HEK293 (cell line): ENCODE data around the gene PIEZO1.

Experiments
- CTCF ChIA-PET: fragments of 350-600 bp; formaldehyde crosslinking; extraction: SDS; loops from one replicate; lab custom pipeline; 2021; ENCODE audit warnings: antibody characterized with exemption; lab: Yijun Ruan, JAX
- POLR2A ChIA-PET: fragments of 300-600 bp; formaldehyde crosslinking; extraction: SDS; loops from one replicate; lab custom pipeline; 2020; ENCODE audit warnings: antibody characterized with exemption, inconsistent platforms; lab: Yijun Ruan, JAX
- H3K27ac ChIP-seq: fragments of 200-500 bp; sonication (Bioruptor generic); 2 replicates; pipeline ENCODE4 v1.5.1; 2014; ENCODE audit warnings: low read depth, low read length, control low read depth, inconsistent platforms; ENCODE audit errors: extremely low read depth
- H3K36me3 ChIP-seq, 2 experiments: fragments of 200-500 bp in 1 of 2; sonication (Bioruptor generic) in 1 of 2; 1 replicate in 1 of 2; 2 replicates in 1 of 2; pipeline ENCODE4 v1.5.1; 2014 to 2017; ENCODE audit warnings: inconsistent platforms in 2 of 2, low read length in 2 of 2; ENCODE audit not compliant: control insufficient read depth in 2 of 2, insufficient read depth in 1 of 2
- H3K4me1 ChIP-seq: fragments of 200-500 bp; sonication (Bioruptor generic); 2 replicates; pipeline ENCODE4 v1.5.1; 2014; ENCODE audit warnings: mild to moderate bottlenecking, low read length, inconsistent platforms; ENCODE audit not compliant: control insufficient read depth, insufficient read depth
- H3K4me3 ChIP-seq: 2 replicates; pipeline ENCODE4 v1.5.1; 2011; ENCODE audit warnings: low read depth, mild to moderate bottlenecking, control low read depth, low read length, moderate library complexity
- H3K9me3 ChIP-seq: fragments of 200-500 bp; sonication (Bioruptor generic); 2 replicates; pipeline ENCODE4 v1.5.1; 2014; ENCODE audit warnings: low read depth, low read length, inconsistent platforms; ENCODE audit not compliant: control insufficient read depth, insufficient read depth
- KLF9 ChIP-seq: fragments of 450-650 bp; formaldehyde crosslinking; IDR thresholded peaks from 2 replicates; pipeline ENCODE4 v1.5.1; 2016; ENCODE audit warnings: missing biosample characterization, missing genetic modification characterization, low read depth
- SCRT2 ChIP-seq: fragments of 450-650 bp; formaldehyde crosslinking; IDR thresholded peaks from 2 replicates; pipeline ENCODE4 v1.5.1; 2016; ENCODE audit warnings: missing biosample characterization, missing genetic modification characterization
- ZNF10 ChIP-seq: fragments of 450-650 bp; formaldehyde crosslinking; IDR thresholded peaks from 2 replicates; pipeline ENCODE4 v1.5.1; 2017; ENCODE audit warnings: missing biosample characterization, missing genetic modification characterization
- ZNF112 ChIP-seq: fragments of 450-650 bp; formaldehyde crosslinking; IDR thresholded peaks from 2 replicates; pipeline ENCODE4 v1.5.0; 2017; ENCODE audit warnings: missing biosample characterization, missing genetic modification characterization
- ZNF157 ChIP-seq: fragments of 450-650 bp; formaldehyde crosslinking; IDR thresholded peaks from 2 replicates; pipeline ENCODE4 v1.5.1; 2016; ENCODE audit warnings: missing biosample characterization, missing genetic modification characterization
- ZNF18 ChIP-seq: fragments of 450-650 bp; formaldehyde crosslinking; IDR thresholded peaks from 2 replicates; pipeline ENCODE4 v1.5.1; 2016; ENCODE audit warnings: missing biosample characterization, missing genetic modification characterization
- ZNF211 ChIP-seq: fragments of 450-650 bp; formaldehyde crosslinking; IDR thresholded peaks from 2 replicates; pipeline ENCODE4 v1.5.1; 2016; ENCODE audit warnings: low read depth, missing biosample characterization, missing genetic modification characterization
- ZNF302 ChIP-seq: fragments of 450-650 bp; formaldehyde crosslinking; IDR thresholded peaks from 2 replicates; pipeline ENCODE4 v1.5.1; 2016; ENCODE audit warnings: missing biosample characterization, missing genetic modification characterization, low read depth
- ZNF335 ChIP-seq: fragments of 450-650 bp; formaldehyde crosslinking; conservative IDR thresholded peaks from 2 replicates; pipeline ENCODE4 v1.5.1; 2016; ENCODE audit warnings: missing biosample characterization, missing genetic modification characterization
- ZNF354C ChIP-seq: fragments of 450-650 bp; formaldehyde crosslinking; IDR thresholded peaks from 2 replicates; pipeline ENCODE4 v1.5.1; 2016; ENCODE audit warnings: missing biosample characterization, missing genetic modification characterization, low read depth, borderline replicate concordance
- ZNF521 ChIP-seq: fragments of 450-650 bp; formaldehyde crosslinking; IDR thresholded peaks from 2 replicates; pipeline ENCODE4 v1.5.1; 2017; ENCODE audit warnings: missing biosample characterization, mild to moderate bottlenecking, missing genetic modification characterization
- ZNF600 ChIP-seq: fragments of 450-650 bp; formaldehyde crosslinking; IDR thresholded peaks from 2 replicates; pipeline ENCODE4 v1.5.1; 2016; ENCODE audit warnings: missing biosample characterization, missing genetic modification characterization
- ZNF670 ChIP-seq: fragments of 450-650 bp; formaldehyde crosslinking; IDR thresholded peaks from 2 replicates; pipeline ENCODE4 v1.5.1; 2016; ENCODE audit warnings: missing biosample characterization, missing genetic modification characterization, low read depth
- ZSCAN30 ChIP-seq: fragments of 450-650 bp; IDR thresholded peaks from 2 replicates; pipeline ENCODE4 v1.5.1; 2018; ENCODE audit warnings: missing biosample characterization, mild to moderate bottlenecking, missing genetic modification characterization, moderate library complexity
- TF ChIP-seq, protein P1 (sequence below): fragments of 450-650 bp; formaldehyde crosslinking; conservative IDR thresholded peaks from 2 replicates; pipeline ENCODE4 v1.5.1; 2016; ENCODE audit warnings: low read depth, missing biosample characterization, missing genetic modification characterization
- TF ChIP-seq, protein P2 (sequence below): fragments of 450-650 bp; formaldehyde crosslinking; IDR thresholded peaks from 2 replicates; pipeline ENCODE4 v1.5.0; 2017; ENCODE audit warnings: missing biosample characterization, missing genetic modification characterization, borderline replicate concordance
- TF ChIP-seq, protein P3 (sequence below): fragments of 450-650 bp; formaldehyde crosslinking; IDR thresholded peaks from 2 replicates; pipeline ENCODE4 v1.5.1; 2016; ENCODE audit warnings: missing biosample characterization, missing genetic modification characterization

Gene PIEZO1

GRCh38 chr16:88783391-88784073 is 1.5 kb downstream of the PIEZO1 start (continued):
- TF ChIP-seq, protein P1, sequence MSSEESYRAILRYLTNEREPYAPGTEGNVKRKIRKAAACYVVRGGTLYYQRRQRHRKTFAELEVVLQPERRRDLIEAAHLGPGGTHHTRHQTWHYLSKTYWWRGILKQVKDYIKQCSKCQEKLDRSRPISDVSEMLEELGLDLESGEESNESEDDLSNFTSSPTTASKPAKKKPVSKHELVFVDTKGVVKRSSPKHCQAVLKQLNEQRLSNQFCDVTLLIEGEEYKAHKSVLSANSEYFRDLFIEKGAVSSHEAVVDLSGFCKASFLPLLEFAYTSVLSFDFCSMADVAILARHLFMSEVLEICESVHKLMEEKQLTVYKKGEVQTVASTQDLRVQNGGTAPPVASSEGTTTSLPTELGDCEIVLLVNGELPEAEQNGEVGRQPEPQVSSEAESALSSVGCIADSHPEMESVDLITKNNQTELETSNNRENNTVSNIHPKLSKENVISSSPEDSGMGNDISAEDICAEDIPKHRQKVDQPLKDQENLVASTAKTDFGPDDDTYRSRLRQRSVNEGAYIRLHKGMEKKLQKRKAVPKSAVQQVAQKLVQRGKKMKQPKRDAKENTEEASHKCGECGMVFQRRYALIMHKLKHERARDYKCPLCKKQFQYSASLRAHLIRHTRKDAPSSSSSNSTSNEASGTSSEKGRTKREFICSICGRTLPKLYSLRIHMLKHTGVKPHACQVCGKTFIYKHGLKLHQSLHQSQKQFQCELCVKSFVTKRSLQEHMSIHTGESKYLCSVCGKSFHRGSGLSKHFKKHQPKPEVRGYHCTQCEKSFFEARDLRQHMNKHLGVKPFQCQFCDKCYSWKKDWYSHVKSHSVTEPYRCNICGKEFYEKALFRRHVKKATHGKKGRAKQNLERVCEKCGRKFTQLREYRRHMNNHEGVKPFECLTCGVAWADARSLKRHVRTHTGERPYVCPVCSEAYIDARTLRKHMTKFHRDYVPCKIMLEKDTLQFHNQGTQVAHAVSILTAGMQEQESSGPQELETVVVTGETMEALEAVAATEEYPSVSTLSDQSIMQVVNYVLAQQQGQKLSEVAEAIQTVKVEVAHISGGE (tag by site-specific recombination), result peak; percentile 94
- TF ChIP-seq ZNF354C (tag by site-specific recombination) (no peak), ZNF335 (tag by site-specific recombination) (peak; percentile 32), KLF9 (tag by site-specific recombination) (no peak), ZNF211 (no peak), ZNF521 (tag by site-specific recombination) (no peak), ZNF18 (peak; percentile 77; the same call in 1 of the 2 replicates)

DNA sequence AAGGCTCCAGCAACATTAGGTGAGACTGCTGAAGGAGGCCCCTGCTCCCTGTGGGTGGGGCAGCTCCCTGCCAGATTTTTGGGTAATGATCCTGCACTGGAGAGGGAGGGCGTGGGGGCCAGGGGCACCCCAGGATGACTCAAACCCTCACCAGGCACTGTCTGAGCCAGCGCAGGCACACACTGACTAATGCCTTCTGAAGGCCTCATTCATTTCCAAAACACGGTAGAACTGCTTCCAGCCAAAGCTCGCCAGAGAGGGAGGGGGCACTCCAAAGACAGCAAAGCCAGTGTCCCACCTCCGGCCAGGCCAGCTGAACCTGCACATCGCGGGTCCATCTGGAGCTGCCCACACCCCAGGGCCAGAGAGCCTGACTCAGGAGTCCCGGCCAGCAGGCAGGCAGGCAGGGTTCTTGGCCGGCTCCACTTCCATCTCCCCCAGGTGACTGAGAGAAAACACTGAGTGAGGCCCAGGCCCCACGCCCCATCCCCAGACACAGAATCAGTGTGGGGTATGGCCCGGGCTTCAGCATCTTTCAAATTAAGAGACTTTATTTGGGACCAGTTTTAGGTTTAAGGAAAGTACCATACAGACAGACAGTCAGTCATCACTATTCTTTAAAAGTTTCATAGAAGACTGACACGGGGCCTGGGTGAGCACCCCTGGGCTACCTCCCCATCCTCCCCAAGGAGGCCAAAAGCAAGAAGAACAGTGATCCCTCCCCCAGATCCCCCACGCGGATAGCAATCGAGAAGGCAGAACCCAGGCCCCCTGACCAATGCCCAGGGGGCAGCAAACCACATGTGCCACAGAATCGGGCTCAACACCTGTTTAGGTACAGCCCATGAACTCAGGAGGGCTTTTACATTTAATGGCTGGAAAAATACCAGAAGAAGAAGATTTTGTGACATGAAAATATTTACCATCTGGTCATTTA is 2.3 kb downstream of the PIEZO1 start:
- Histone ChIP-seq H3K4me1 (peaks cover 29% of the 10 kb centered on the region), H3K9me3 (no peaks in the 10 kb centered on the region), H3K4me3 (no peak overlapping the region; the same call in 1 of the 2 replicates), H3K27ac (peak overlapping the region; percentile 76; the same call in 1 of the 2 replicates), H3K36me3 (no peaks in the 10 kb centered on the region)
- CTCF ChIA-PET, result interaction anchor here (0.6 to 3.3 kb wide), 8 partner anchors 10 to 40 kb away, joined by 3 to 16 read pairs (median 5); no protein-coding TSS in a partner anchor
- POLR2A ChIA-PET, result interaction anchor here (1.2 to 6.7 kb wide), 4 partner anchors 13 to 19 kb away, joined by 4 to 97 read pairs (median 6); no protein-coding TSS in a partner anchor
- no peak for TF ChIP-seq ZSCAN30 (tag by site-specific recombination)
- TF ChIP-seq, protein P2, sequence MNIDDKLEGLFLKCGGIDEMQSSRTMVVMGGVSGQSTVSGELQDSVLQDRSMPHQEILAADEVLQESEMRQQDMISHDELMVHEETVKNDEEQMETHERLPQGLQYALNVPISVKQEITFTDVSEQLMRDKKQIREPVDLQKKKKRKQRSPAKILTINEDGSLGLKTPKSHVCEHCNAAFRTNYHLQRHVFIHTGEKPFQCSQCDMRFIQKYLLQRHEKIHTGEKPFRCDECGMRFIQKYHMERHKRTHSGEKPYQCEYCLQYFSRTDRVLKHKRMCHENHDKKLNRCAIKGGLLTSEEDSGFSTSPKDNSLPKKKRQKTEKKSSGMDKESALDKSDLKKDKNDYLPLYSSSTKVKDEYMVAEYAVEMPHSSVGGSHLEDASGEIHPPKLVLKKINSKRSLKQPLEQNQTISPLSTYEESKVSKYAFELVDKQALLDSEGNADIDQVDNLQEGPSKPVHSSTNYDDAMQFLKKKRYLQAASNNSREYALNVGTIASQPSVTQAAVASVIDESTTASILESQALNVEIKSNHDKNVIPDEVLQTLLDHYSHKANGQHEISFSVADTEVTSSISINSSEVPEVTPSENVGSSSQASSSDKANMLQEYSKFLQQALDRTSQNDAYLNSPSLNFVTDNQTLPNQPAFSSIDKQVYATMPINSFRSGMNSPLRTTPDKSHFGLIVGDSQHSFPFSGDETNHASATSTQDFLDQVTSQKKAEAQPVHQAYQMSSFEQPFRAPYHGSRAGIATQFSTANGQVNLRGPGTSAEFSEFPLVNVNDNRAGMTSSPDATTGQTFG (tag by site-specific recombination), result no peak
- no peak for TF ChIP-seq ZNF670
- TF ChIP-seq SCRT2 (tag by site-specific recombination), result no peak
- TF ChIP-seq ZNF157 (tag by site-specific recombination), result no peak
- no peak for TF ChIP-seq ZNF302 (tag by site-specific recombination)
- TF ChIP-seq, protein P3, sequence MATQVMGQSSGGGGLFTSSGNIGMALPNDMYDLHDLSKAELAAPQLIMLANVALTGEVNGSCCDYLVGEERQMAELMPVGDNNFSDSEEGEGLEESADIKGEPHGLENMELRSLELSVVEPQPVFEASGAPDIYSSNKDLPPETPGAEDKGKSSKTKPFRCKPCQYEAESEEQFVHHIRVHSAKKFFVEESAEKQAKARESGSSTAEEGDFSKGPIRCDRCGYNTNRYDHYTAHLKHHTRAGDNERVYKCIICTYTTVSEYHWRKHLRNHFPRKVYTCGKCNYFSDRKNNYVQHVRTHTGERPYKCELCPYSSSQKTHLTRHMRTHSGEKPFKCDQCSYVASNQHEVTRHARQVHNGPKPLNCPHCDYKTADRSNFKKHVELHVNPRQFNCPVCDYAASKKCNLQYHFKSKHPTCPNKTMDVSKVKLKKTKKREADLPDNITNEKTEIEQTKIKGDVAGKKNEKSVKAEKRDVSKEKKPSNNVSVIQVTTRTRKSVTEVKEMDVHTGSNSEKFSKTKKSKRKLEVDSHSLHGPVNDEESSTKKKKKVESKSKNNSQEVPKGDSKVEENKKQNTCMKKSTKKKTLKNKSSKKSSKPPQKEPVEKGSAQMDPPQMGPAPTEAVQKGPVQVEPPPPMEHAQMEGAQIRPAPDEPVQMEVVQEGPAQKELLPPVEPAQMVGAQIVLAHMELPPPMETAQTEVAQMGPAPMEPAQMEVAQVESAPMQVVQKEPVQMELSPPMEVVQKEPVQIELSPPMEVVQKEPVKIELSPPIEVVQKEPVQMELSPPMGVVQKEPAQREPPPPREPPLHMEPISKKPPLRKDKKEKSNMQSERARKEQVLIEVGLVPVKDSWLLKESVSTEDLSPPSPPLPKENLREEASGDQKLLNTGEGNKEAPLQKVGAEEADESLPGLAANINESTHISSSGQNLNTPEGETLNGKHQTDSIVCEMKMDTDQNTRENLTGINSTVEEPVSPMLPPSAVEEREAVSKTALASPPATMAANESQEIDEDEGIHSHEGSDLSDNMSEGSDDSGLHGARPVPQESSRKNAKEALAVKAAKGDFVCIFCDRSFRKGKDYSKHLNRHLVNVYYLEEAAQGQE (tag by site-specific recombination), result no peak
- no peak for TF ChIP-seq ZNF112 (tag by site-specific recombination)
- TF ChIP-seq ZNF10 (tag by site-specific recombination), result peak; percentile 97
- peak; percentile 74 for TF ChIP-seq ZNF335 (tag by site-specific recombination)
- no peak for TF ChIP-seq ZNF600
- TF ChIP-seq ZNF211, result no peak
